ENCODE results near the gene FFAR1. TPM values are rescaled to one million over a fixed set of nuclear protein-coding genes. Genes with fewer than 3 reads are reported as not detected.

Gene FFAR1
- not detected in 5 replicates for total RNA-seq (2022; extraction: Qiagen RNA extraction; ENCODE audit: low read depth)

GRCh38 chr19:35347171-35347929, at the start of gene FFAR1:
Gene FFAR1 (plus strand): TSS chr19:35347902. CDS start chr19:35351552, 3,650 bp downstream.

DNA sequence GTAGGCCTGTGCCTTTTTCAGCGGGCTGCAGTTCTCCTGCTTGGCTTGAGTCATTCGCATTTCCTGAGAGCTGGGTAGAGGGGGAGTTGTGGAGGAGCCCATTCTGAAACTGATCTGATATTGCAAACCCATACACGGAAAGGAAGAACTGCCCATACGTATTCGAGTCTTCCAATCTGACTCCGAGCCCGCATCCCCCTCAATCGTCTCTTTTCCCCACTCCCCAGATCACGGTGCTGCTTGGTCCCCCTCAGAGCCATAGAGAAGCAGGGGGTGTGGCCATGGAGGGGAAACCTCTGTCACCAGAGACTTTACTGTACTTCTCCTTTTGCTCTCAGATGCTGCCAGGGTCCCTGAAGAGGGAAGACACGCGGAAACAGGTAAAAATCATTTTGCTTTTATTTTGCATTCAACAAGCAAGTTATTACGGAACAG, 18.8 kb upstream of the FFAR1 start, which contains the start of gene CD22:
Gene CD22 (plus strand): TSS at position 337 of the 435 bp plus-strand sequence. CDS start 2,854 bp downstream, outside the sequence.

GRCh38 chr19:35357867-35358573, 10.3 kb downstream of the FFAR1 start, which contains the start of gene FFAR3:
Gene FFAR3 (plus strand): TSS chr19:35358460. CDS start chr19:35358891, 431 bp downstream.

DNA sequence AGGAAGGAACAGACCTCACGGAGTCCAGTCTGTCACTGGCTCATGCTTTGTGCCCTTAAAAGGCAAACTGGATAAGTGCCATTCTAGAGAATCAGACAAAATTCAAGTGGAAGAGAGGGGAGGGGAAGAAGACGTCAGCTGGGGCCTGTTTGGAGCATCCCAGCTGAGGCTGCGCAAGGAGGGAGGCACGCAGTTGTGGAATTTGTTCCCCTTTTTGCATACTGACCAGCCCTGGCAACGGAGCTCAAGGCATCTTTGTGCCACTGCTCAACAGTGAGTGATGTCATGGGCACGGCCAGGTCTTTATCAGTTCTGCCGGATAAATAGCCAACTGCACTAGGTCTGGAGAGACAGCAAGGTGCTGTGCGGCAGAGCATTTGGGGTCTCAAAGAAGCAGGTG, 23.0 kb downstream of the FFAR1 start, which contains the start of gene GPR42:
Gene GPR42 (plus strand): TSS at position 347 of the 400 bp plus-strand sequence. CDS start 292 bp downstream, outside the sequence.

Other genes with a start within 250 kb of the FFAR1 start
- gene FXYD3, start 232.1 kb upstream of the FFAR1 start, total RNA-seq (2022; extraction: Qiagen RNA extraction; ENCODE audit: low read depth): 0.32 to 0.58 TPM (median 0.34 TPM) in 3 of 5 replicates, not detected in the others
- 0.16 to 0.22 TPM (median 0.22 TPM) in 3 of 5 replicates, not detected in the others for gene LGI4, start 212.8 kb upstream of the FFAR1 start, total RNA-seq (2022; extraction: Qiagen RNA extraction; ENCODE audit: low read depth)
- 0.40 to 0.47 TPM in 2 of 5 replicates, not detected in the others for gene FXYD1, start 209.1 kb upstream of the FFAR1 start, total RNA-seq (2022; extraction: Qiagen RNA extraction; ENCODE audit: low read depth)
- 0.25 to 0.41 TPM (median 0.29 TPM) in 3 of 5 replicates, not detected in the others for gene FXYD7, start 204.6 kb upstream of the FFAR1 start, total RNA-seq (2022; extraction: Qiagen RNA extraction; ENCODE audit: low read depth)
- gene FXYD5, start 193.2 kb upstream of the FFAR1 start, total RNA-seq (2022; extraction: Qiagen RNA extraction; ENCODE audit: low read depth): 175 to 239 TPM (median 233 TPM) in 5 replicates
- not detected in 5 replicates for gene FAM187B, start 119.2 kb upstream of the FFAR1 start, total RNA-seq (2022; extraction: Qiagen RNA extraction; ENCODE audit: low read depth)
- gene LSR, start 98.9 kb upstream of the FFAR1 start, total RNA-seq (2022; extraction: Qiagen RNA extraction; ENCODE audit: low read depth): 8.3 to 10.8 TPM (median 10.1 TPM) in 5 replicates
- 140 to 170 TPM (median 166 TPM) in 5 replicates for gene USF2, start 78.9 kb upstream of the FFAR1 start, total RNA-seq (2022; extraction: Qiagen RNA extraction; ENCODE audit: low read depth)
- gene HAMP, start 65.4 kb upstream of the FFAR1 start, total RNA-seq (2022; extraction: Qiagen RNA extraction; ENCODE audit: low read depth): 0.23 TPM in 1 of 5 replicates, not detected in the others
- gene MAG, start 55.7 kb upstream of the FFAR1 start, total RNA-seq (2022; extraction: Qiagen RNA extraction; ENCODE audit: low read depth): not detected in 5 replicates
- gene CD22, start 18.7 kb upstream of the FFAR1 start, total RNA-seq (2022; extraction: Qiagen RNA extraction; ENCODE audit: low read depth): 0.29 to 1.1 TPM (median 1.0 TPM) in 5 replicates
- not detected in 5 replicates for gene FFAR3, start 10.6 kb downstream of the FFAR1 start, total RNA-seq (2022; extraction: Qiagen RNA extraction; ENCODE audit: low read depth)
- gene GPR42, start 23.2 kb downstream of the FFAR1 start, total RNA-seq (2022; extraction: Qiagen RNA extraction; ENCODE audit: low read depth): not detected in 5 replicates
- not detected in 5 replicates for gene FFAR2, start 100.4 kb downstream of the FFAR1 start, total RNA-seq (2022; extraction: Qiagen RNA extraction; ENCODE audit: low read depth)
- not detected in 5 replicates for gene KRTDAP, start 142.6 kb downstream of the FFAR1 start, total RNA-seq (2022; extraction: Qiagen RNA extraction; ENCODE audit: low read depth)
- gene DMKN, start 165.7 kb downstream of the FFAR1 start, total RNA-seq (2022; extraction: Qiagen RNA extraction; ENCODE audit: low read depth): 26.7 to 44.3 TPM (median 38.3 TPM) in 5 replicates
- gene SBSN, start 180.4 kb downstream of the FFAR1 start, total RNA-seq (2022; extraction: Qiagen RNA extraction; ENCODE audit: low read depth): 2.6 to 4.4 TPM (median 3.2 TPM) in 5 replicates
- gene GAPDHS, start 185.6 kb downstream of the FFAR1 start, total RNA-seq (2022; extraction: Qiagen RNA extraction; ENCODE audit: low read depth): not detected in 5 replicates
- gene TMEM147, start 197.7 kb downstream of the FFAR1 start, total RNA-seq (2022; extraction: Qiagen RNA extraction; ENCODE audit: low read depth): 321 to 437 TPM (median 432 TPM) in 5 replicates
- not detected in 5 replicates for gene ATP4A, start 215.8 kb downstream of the FFAR1 start, total RNA-seq (2022; extraction: Qiagen RNA extraction; ENCODE audit: low read depth)
- gene PMIS2, start 238.3 kb downstream of the FFAR1 start, total RNA-seq (2022; extraction: Qiagen RNA extraction; ENCODE audit: low read depth): not detected in 5 replicates

All from A549 treated with ZK216348 at 1 μM for 4 hours (cell line).